B cell (primary cell): Measurements from ENCODE around the gene KCNK2.

Experiments
- CTCF ChIP-seq: fragments of 200-600 bp; IDR thresholded peaks from one replicate; pipeline ENCODE4 v1.8.0; 2022; ENCODE audit warnings: antibody characterized with exemption, mild to moderate bottlenecking
- EZH2 ChIP-seq: IDR thresholded peaks from 2 replicates; pipeline ENCODE4 v1.6.1; 2012; ENCODE audit warnings: borderline replicate concordance, low read depth, mild to moderate bottlenecking, moderate library complexity, low read length; ENCODE audit not compliant: insufficient read depth, poor library complexity, severe bottlenecking

- no peak for TF ChIP-seq CTCF
- no peak for TF ChIP-seq EZH2
These were observed 137.8 kb downstream of the KCNK2 start for GRCh38 chr1:215220346-215220745.
